Suppressor macrophage treated with lipopolysaccharide for 1 hour (primary cell): ENCODE results near the gene LY6G6D.

ENCODE experiments used
- DNase-seq, 3 donors: peaks; one replicate each; pipeline ENCODE4 v3.0.0-alpha.2; 2020 to 2022

LY6G6D gene

DNA sequence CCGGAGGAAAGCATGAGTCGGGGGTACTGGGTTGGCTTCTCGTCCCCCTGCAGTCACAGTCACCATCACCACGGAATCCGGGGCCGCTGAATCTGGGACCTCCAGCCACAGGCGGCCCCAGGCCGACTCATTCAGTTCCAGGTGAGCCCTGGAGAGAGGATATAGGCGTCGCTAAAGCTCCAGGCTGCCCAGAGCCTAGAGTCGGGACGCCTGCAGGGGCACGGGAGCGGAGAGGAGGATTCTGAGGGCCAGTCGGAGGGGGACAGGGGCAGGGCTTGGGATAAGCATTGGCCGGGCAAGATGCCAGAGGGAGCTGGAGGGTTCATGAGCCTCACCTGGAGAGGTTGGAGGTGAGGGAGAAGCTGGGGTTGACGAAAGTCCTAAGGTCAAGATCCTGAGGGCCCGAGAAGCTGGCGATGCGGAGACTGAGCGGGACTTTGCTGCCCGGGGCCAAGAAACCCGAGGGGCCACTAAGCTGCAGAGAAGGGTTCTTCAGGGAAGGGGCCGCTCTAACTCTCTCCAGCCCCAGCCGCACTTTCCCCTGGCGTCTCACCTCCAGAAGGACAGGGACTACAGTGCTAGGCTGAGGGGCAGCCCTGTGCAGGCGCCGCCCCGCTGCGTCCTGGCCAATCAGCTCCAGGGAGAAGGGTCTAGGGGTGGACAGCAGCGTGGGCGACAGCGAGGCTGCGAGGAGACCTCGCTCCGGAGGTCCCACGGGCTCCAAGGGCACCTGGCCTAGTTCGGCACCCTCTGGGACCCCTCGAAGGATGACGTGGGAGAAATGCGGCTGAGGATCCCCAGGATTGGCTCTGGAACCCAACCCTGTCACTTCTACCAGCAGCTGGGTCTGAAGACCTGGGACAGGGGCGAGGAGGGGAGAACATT is 51.0 kb downstream of the LY6G6D start:
- DNase-seq: no peak

DNA sequence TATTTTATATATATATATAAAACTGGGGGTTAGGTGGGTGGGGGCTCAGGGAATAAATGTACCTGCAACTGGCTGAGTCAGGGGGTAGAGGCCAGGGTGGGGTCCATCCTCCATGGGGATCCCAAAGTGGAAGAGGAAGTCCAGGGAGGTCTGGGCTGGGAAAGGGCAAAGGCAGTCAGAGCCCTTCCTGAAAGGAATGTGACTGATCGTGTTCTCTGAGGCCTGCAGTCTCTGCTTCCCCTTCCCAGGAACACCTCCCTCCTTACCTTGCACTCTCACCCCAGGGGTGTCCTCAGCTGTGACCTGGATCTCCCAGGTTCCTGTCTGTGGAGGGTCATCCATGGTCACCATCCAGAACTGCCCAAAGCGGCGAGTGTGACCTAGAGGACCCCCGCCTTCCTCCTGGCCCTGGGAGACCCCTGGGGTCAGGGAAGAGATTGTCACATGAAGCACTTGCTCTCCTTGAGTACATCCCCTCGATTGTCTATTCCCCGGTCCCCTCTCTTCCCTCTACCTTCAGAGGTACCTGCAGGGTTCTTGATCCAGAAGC is 52.0 kb downstream of the LY6G6D start:
- peak in 2 of 3 donors; percentile 22 to 27 for DNase-seq
